Uterus (tissue), 2 donors: Measurements from ENCODE around the gene TTC19.

Experiments
- CTCF ChIP-seq, 4 experiments: fragments of 200-600 bp in 2 of 4; fragments of 450-650 bp in 2 of 4; sonication (generic) in 2 of 4; IDR thresholded peaks; one replicate each; pipeline ENCODE4 v1.5.1; 2016 to 2019; ENCODE audit warnings: antibody characterized with exemption in 4 of 4, mild to moderate bottlenecking in 2 of 4, moderate library complexity in 1 of 4
- POLR2A ChIP-seq, 2 donors: fragments of 450-650 bp; IDR thresholded peaks; one replicate each; pipeline ENCODE4 v1.6.1; 2016; ENCODE audit warnings: antibody characterized with exemption in 2 of 2, mild to moderate bottlenecking in 1 of 2, moderate library complexity in 1 of 2

- no peak for TF ChIP-seq CTCF (IDR thresholded peaks at IDR 0.05)
- TF ChIP-seq POLR2A (IDR thresholded peaks at IDR 0.05): no peak
Observed at GRCh38 chr17:15973834-15974233, 25.8 kb upstream of the TTC19 start.
